GM12801 (cell line): ENCODE measurements around the gene LCE2D.

Source experiments
- CTCF ChIP-seq: IDR thresholded peaks from one replicate; pipeline ENCODE4 v1.5.1; 2011; ENCODE audit warnings: control low read depth; ENCODE audit not compliant: insufficient read length; ENCODE audit errors: extremely low read depth

Gene LCE2D

GRCh38 chr1:152640351-152640750 is 22.8 kb upstream of the LCE2D start:
- TF ChIP-seq CTCF = no peak

- TF ChIP-seq CTCF = no peak
Observed at GRCh38 chr1:152643945-152644344, 19.2 kb upstream of the LCE2D start.

GRCh38 chr1:152645146-152645545 is 18.0 kb upstream of the LCE2D start:
- no peak for TF ChIP-seq CTCF

GRCh38 chr1:152646656-152647055 is 16.5 kb upstream of the LCE2D start:
- TF ChIP-seq CTCF = no peak

GRCh38 chr1:152654110-152654509 is 9.1 kb upstream of the LCE2D start:
- TF ChIP-seq CTCF = no peak

GRCh38 chr1:152656459-152656858 is 6.7 kb upstream of the LCE2D start:
- no peak for TF ChIP-seq CTCF

GRCh38 chr1:152657677-152658076 is 5.5 kb upstream of the LCE2D start:
- no peak for TF ChIP-seq CTCF

- TF ChIP-seq CTCF = no peak
Observed at GRCh38 chr1:152658649-152659048, 4.5 kb upstream of the LCE2D start.
